Tibial artery (tissue), 4 donors: ENCODE results near the gene BMPER.

Experiments used
- DNase-seq, 2 donors: peaks; one replicate each; pipeline ENCODE4 v3.0.0-alpha.2; 2019
- H3K27ac ChIP-seq, 2 donors: fragments of 200-600 bp; sonication (generic) in 1 of 2; 1 replicate in 1 of 2; 2 replicates in 1 of 2; pipeline ENCODE4 v1.5.1; 2018 to 2019; ENCODE audit warnings: mild to moderate bottlenecking in 1 of 2
- H3K27me3 ChIP-seq, 2 donors: fragments of 200-600 bp; sonication (generic) in 1 of 2; one replicate each; pipeline versions ENCODE4 v1.5.1 to v1.6.0; 2016 to 2019
- H3K36me3 ChIP-seq, 3 donors: fragments of 200-600 bp; sonication (generic) in 2 of 3; one replicate each; pipeline ENCODE4 v1.5.1; 2016 to 2019; ENCODE audit warnings: mild to moderate bottlenecking in 2 of 3
- H3K4me1 ChIP-seq, 4 donors: fragments of 200-600 bp; sonication (generic) in 2 of 4; 1 replicate in 3 of 4; 2 replicates in 1 of 4; pipeline ENCODE4 v1.5.1; 2016 to 2019
- H3K4me3 ChIP-seq, 2 donors: fragments of 200-600 bp; sonication (generic) in 1 of 2; 1 replicate in 1 of 2; 2 replicates in 1 of 2; pipeline ENCODE4 v1.5.1; 2018 to 2019; ENCODE audit warnings: mild to moderate bottlenecking in 2 of 2
- H3K9me3 ChIP-seq, 3 donors: fragments of 200-600 bp; sonication (generic) in 1 of 3; one replicate each; pipeline ENCODE4 v1.5.1; 2016 to 2019
- CTCF ChIP-seq, 2 experiments: fragments of 200-600 bp in 1 of 2; fragments of 450-650 bp in 1 of 2; IDR thresholded peaks; one replicate each; pipeline ENCODE4 v1.5.1; 2017 to 2019; ENCODE audit warnings: antibody characterized with exemption in 2 of 2, mild to moderate bottlenecking in 1 of 2, moderate library complexity in 1 of 2
- intact Hi-C: fragments of 100-400 bp; cut with DNase I; formaldehyde crosslinking; loops from one replicate; pipeline ENCODE4 v1.15.0; 2023; ENCODE audit warnings: low total_unique reads

The BMPER gene

GRCh38 chr7:33970536-33970935, 65.2 kb downstream of the BMPER start:
- no peak overlapping the region for H3K27ac ChIP-seq
- no peak for TF ChIP-seq CTCF (IDR thresholded peaks at IDR 0.05)
- no peaks in the 10 kb centered on the region for H3K27me3 ChIP-seq
- no peaks in the 10 kb centered on the region for H3K9me3 ChIP-seq
- intact Hi-C loops: no loop called here
- no peaks in the 10 kb centered on the region for H3K36me3 ChIP-seq
- peaks cover 0 to 1% (median 0%) of the 10 kb centered on the region in 4 donors for H3K4me1 ChIP-seq
- no peak for DNase-seq
- H3K4me3 ChIP-seq: no peak overlapping the region

GRCh38 chr7:33971106-33971505, 65.8 kb downstream of the BMPER start:
- Histone ChIP-seq H3K27me3 (no peaks in the 10 kb centered on the region), H3K4me1 (no peaks in the 10 kb centered on the region), H3K9me3 (no peaks in the 10 kb centered on the region), H3K4me3 (no peak overlapping the region), H3K36me3 (no peaks in the 10 kb centered on the region), H3K27ac (no peak overlapping the region)
- intact Hi-C loops: no loop called here
- TF ChIP-seq CTCF (IDR thresholded peaks at IDR 0.05): no peak
- DNase-seq: no peak

GRCh38 chr7:33973231-33974015, 68.1 kb downstream of the BMPER start:
- no peaks in the 10 kb centered on the region for H3K4me1 ChIP-seq
- no peak for TF ChIP-seq CTCF (IDR thresholded peaks at IDR 0.05)
- no peaks in the 10 kb centered on the region for H3K36me3 ChIP-seq
- H3K27me3 ChIP-seq: no peaks in the 10 kb centered on the region
- no peak overlapping the region for H3K4me3 ChIP-seq
- H3K27ac ChIP-seq: no peak overlapping the region
- H3K9me3 ChIP-seq: no peaks in the 10 kb centered on the region
- intact Hi-C loops: no loop called here
- DNase-seq: no peak

GRCh38 chr7:33979300-33979806, 74.0 kb downstream of the BMPER start:
- H3K4me1 ChIP-seq: no peaks in the 10 kb centered on the region
- H3K27me3 ChIP-seq: no peaks in the 10 kb centered on the region
- H3K4me3 ChIP-seq: no peak overlapping the region
- no peak for TF ChIP-seq CTCF (IDR thresholded peaks at IDR 0.05)
- no peaks in the 10 kb centered on the region for H3K36me3 ChIP-seq
- DNase-seq: no peak
- intact Hi-C loops: no loop called here
- no peaks in the 10 kb centered on the region for H3K9me3 ChIP-seq
- H3K27ac ChIP-seq: no peak overlapping the region

- H3K4me1 ChIP-seq: no peaks in the 10 kb centered on the region
- H3K4me3 ChIP-seq: no peak overlapping the region
- no peak for TF ChIP-seq CTCF (IDR thresholded peaks at IDR 0.05)
- intact Hi-C loops: no loop called here
- no peaks in the 10 kb centered on the region for H3K36me3 ChIP-seq
- no peak for DNase-seq
- no peaks in the 10 kb centered on the region for H3K27me3 ChIP-seq
- H3K9me3 ChIP-seq: no peaks in the 10 kb centered on the region
- H3K27ac ChIP-seq: no peak overlapping the region
Measured at GRCh38 chr7:33979807-33980355, 74.5 kb downstream of the BMPER start.
